Breast epithelium (tissue), 4 donors: ENCODE measurements around the gene SERTAD4. TPM values are rescaled to one million over a fixed set of nuclear protein-coding genes. Genes with fewer than 3 reads are reported as not detected.

Experiments
- DNase-seq, 2 donors: peaks; one replicate each; pipeline ENCODE4 v3.0.0-alpha.2; 2019; ENCODE audit warnings: low spot score in 2 of 2
- H3K27ac ChIP-seq, 2 donors: fragments of 200-600 bp; sonication (generic) in 1 of 2; one replicate each; pipeline ENCODE4 v1.5.1; 2016 to 2019; ENCODE audit warnings: mild to moderate bottlenecking in 1 of 2
- H3K27me3 ChIP-seq, 2 donors: fragments of 200-600 bp; sonication (generic) in 1 of 2; one replicate each; pipeline versions ENCODE4 v1.5.1 to v1.6.0; 2017 to 2019; ENCODE audit warnings: control low read depth in 1 of 2, mild to moderate bottlenecking in 1 of 2
- H3K36me3 ChIP-seq: fragments of 200-600 bp; one replicate; pipeline ENCODE4 v1.5.1; 2019
- H3K4me1 ChIP-seq, 2 donors: fragments of 200-600 bp; sonication (generic); one replicate each; pipeline ENCODE4 v1.5.1; 2016 to 2019; ENCODE audit warnings: control low read depth in 1 of 2
- H3K4me3 ChIP-seq, 3 donors: fragments of 200-600 bp; sonication (generic); 1 replicate in 2 of 3; 2 replicates in 1 of 3; pipeline ENCODE4 v1.5.1; 2016 to 2019; ENCODE audit warnings: mild to moderate bottlenecking in 3 of 3, moderate library complexity in 2 of 3
- H3K9me3 ChIP-seq, 2 donors: fragments of 200-600 bp; sonication (generic) in 1 of 2; one replicate each; pipeline ENCODE4 v1.5.1; 2016 to 2019; ENCODE audit warnings: control low read depth in 1 of 2
- CTCF ChIP-seq, 3 donors: fragments of 450-650 bp; IDR thresholded peaks; one replicate each; pipeline ENCODE4 v1.5.1; 2016 to 2017; ENCODE audit warnings: antibody characterized with exemption in 3 of 3, mild to moderate bottlenecking in 3 of 3, moderate library complexity in 3 of 3
- POLR2A ChIP-seq: fragments of 450-650 bp; IDR thresholded peaks from one replicate; pipeline ENCODE4 v1.6.1; 2016; ENCODE audit warnings: antibody characterized with exemption, mild to moderate bottlenecking, moderate library complexity
- POLR2AphosphoS5 ChIP-seq, 3 donors: sonication (generic); formaldehyde crosslinking; IDR thresholded peaks; one replicate each; pipeline ENCODE4 v1.6.1; 2017; ENCODE audit warnings: antibody characterized with exemption in 3 of 3
- intact Hi-C: fragments of 100-400 bp; cut with DNase I; formaldehyde crosslinking; loops from one replicate; pipeline ENCODE4 v1.15.1; 2023; ENCODE audit warnings: low total_unique reads
- total RNA-seq, 3 donors: library from RNA; depleted of rRNA; stranded (reverse); fragments of >200 nt; gene quantifications; one replicate each; pipeline ENCODE4 v1.1.0, GENCODE V29; 2016

The SERTAD4 gene
- total RNA-seq, 3 donors from 2014 or later: 0.80 to 47.9 (median 7.9) TPM

GRCh38 chr1:210269981-210270380 lies 37.4 kb downstream of the SERTAD4 start:
- Histone ChIP-seq H3K4me3 (no peak overlapping the region), H3K36me3 (no peaks in the 10 kb centered on the region), H3K27ac (no peak overlapping the region), H3K4me1 (no peaks in the 10 kb centered on the region), H3K27me3 (no peaks in the 10 kb centered on the region), H3K9me3 (no peaks in the 10 kb centered on the region)
- intact Hi-C loops: no loop called here
- no peak for DNase-seq
- TF ChIP-seq POLR2A (no peak), POLR2AphosphoS5 (IDR thresholded peaks at IDR 0.05) (no peak)

GRCh38 chr1:210272666-210273065 lies 40.1 kb downstream of the SERTAD4 start:
- intact Hi-C loops: no loop called here
- H3K27me3 ChIP-seq: no peaks in the 10 kb centered on the region
- TF ChIP-seq CTCF (IDR thresholded peaks at IDR 0.05): no peak
- no peak overlapping the region for H3K27ac ChIP-seq
- no peak overlapping the region for H3K4me3 ChIP-seq
- DNase-seq: no peak
- H3K36me3 ChIP-seq: no peaks in the 10 kb centered on the region
- no peaks in the 10 kb centered on the region for H3K9me3 ChIP-seq
- H3K4me1 ChIP-seq: no peaks in the 10 kb centered on the region

GRCh38 chr1:210280221-210280620 lies 47.6 kb downstream of the SERTAD4 start:
- intact Hi-C loops: no loop called here
- no peak for TF ChIP-seq CTCF (IDR thresholded peaks at IDR 0.05)
- no peak for TF ChIP-seq POLR2AphosphoS5 (IDR thresholded peaks at IDR 0.05)
- TF ChIP-seq POLR2A: no peak

GRCh38 chr1:210288116-210288515 lies 55.5 kb downstream of the SERTAD4 start:
- H3K27ac ChIP-seq: no peak overlapping the region
- no peak overlapping the region for H3K4me3 ChIP-seq
- intact Hi-C loops: loop anchor here (5.0 kb wide), 1 partner anchor 979 kb away; no protein-coding TSS in a partner anchor
- no peaks in the 10 kb centered on the region for H3K36me3 ChIP-seq
- H3K9me3 ChIP-seq: no peaks in the 10 kb centered on the region
- no peaks in the 10 kb centered on the region for H3K27me3 ChIP-seq
- TF ChIP-seq POLR2A: no peak
- no peak for TF ChIP-seq POLR2AphosphoS5 (IDR thresholded peaks at IDR 0.05)
- TF ChIP-seq CTCF (IDR thresholded peaks at IDR 0.05): no peak
- H3K4me1 ChIP-seq: peaks cover 0 to 3% of the 10 kb centered on the region in 2 donors
- no peak for DNase-seq

More at GRCh38 chr1:210280221-210280620, 47.6 kb downstream of the SERTAD4 start:
- Histone ChIP-seq H3K4me3 (no peak overlapping the region), H3K4me1 (no peaks in the 10 kb centered on the region), H3K27me3 (no peaks in the 10 kb centered on the region), H3K9me3 (peaks cover 14 to 18% of the 10 kb centered on the region in 2 donors), H3K27ac (no peak overlapping the region), H3K36me3 (no peaks in the 10 kb centered on the region)
- DNase-seq: no peak

- intact Hi-C loops: loop anchor here (5.0 kb wide), 1 partner anchor 978 kb away; no protein-coding TSS in a partner anchor
- TF ChIP-seq CTCF (IDR thresholded peaks at IDR 0.05) (no peak), POLR2A (no peak), POLR2AphosphoS5 (IDR thresholded peaks at IDR 0.05) (no peak)
- Histone ChIP-seq H3K27me3 (no peaks in the 10 kb centered on the region), H3K9me3 (no peaks in the 10 kb centered on the region), H3K4me1 (peaks cover 0 to 3% of the 10 kb centered on the region in 2 donors), H3K36me3 (no peaks in the 10 kb centered on the region), H3K27ac (no peak overlapping the region), H3K4me3 (no peak overlapping the region)
- no peak for DNase-seq
These were observed 56.7 kb downstream of the SERTAD4 start for GRCh38 chr1:210289248-210289647.
